SK-N-SH (cell line): ENCODE data around the gene ACTR8. TPM values are rescaled to one million over a fixed set of nuclear protein-coding genes. Genes with fewer than 3 reads are reported as not detected.

Experiments
- CTCF ChIA-PET: fragments of 300-600, 350-600 bp; formaldehyde crosslinking; extraction: SDS; loops from one replicate; lab custom pipeline; 2021; lab: Yijun Ruan, JAX
- POLR2A ChIA-PET: fragments of 350-600 bp; sonication (Branson Sonifier 250); formaldehyde crosslinking; extraction: SDS; loops from one replicate; lab custom pipeline; 2020; ENCODE audit warnings: antibody characterized with exemption, inconsistent platforms; lab: Yijun Ruan, JAX
- DNase-seq: peaks from one replicate; pipeline ENCODE4 v3.0.0; 2012
- H2AFZ ChIP-seq: fragments of 200-600 bp; sonication (generic); 2 replicates; pipeline ENCODE4 v1.8.1; 2016; ENCODE audit warnings: antibody characterized with exemption, mild to moderate bottlenecking, low read depth
- H3F3A ChIP-seq: fragments of 200-600 bp; sonication (generic); replicated peaks from 2 replicates; pipeline ENCODE3; 2016; ENCODE audit warnings: antibody characterized with exemption, mild to moderate bottlenecking; ENCODE audit not compliant: insufficient read depth
- H3K27ac ChIP-seq, 2 experiments: fragments of 200-500 bp in 1 of 2; fragments of 200-600 bp in 1 of 2; sonication (Bioruptor generic) in 1 of 2; sonication (generic), shearing (Covaris generic) in 1 of 2; 2 replicates each; pipeline versions ENCODE4 v1.5.1 to v1.6.1; 2014 to 2016; ENCODE audit warnings: low read depth in 2 of 2, inconsistent platforms in 1 of 2, low read length in 1 of 2, mild to moderate bottlenecking in 1 of 2, mixed read lengths in 1 of 2
- H3K27me3 ChIP-seq: fragments of 200-600 bp; sonication (generic), shearing (Covaris generic); 2 replicates; pipeline ENCODE4 v1.6.1; 2016; ENCODE audit warnings: mixed run types; ENCODE audit not compliant: insufficient read depth
- H3K36me3 ChIP-seq, 2 experiments: fragments of 200-500 bp in 1 of 2; fragments of 200-600 bp in 1 of 2; sonication (Bioruptor generic) in 1 of 2; sonication (generic) in 1 of 2; replicated peaks in 1 of 2; 2 replicates each; pipeline versions ENCODE3 to v1.5.1; 2014 to 2016; ENCODE audit warnings: low read length in 1 of 2, mild to moderate bottlenecking in 1 of 2; ENCODE audit not compliant: insufficient read depth in 2 of 2, control insufficient read depth in 1 of 2
- H3K4me1 ChIP-seq, 2 experiments: fragments of 200-500 bp in 1 of 2; fragments of 200-600 bp in 1 of 2; sonication (Bioruptor generic) in 1 of 2; sonication (generic), shearing (Covaris generic) in 1 of 2; 2 replicates each; pipeline versions ENCODE4 v1.5.1 to v1.6.1; 2014 to 2016; ENCODE audit warnings: low read depth in 1 of 2, low read length in 1 of 2, mixed run types in 1 of 2; ENCODE audit not compliant: insufficient read depth in 2 of 2, control insufficient read depth in 1 of 2
- H3K4me2 ChIP-seq: fragments of 200-600 bp; sonication (generic), shearing (Covaris generic); 2 replicates; pipeline ENCODE4 v1.6.1; 2017; ENCODE audit warnings: mixed run types
- H3K4me3 ChIP-seq, 2 experiments: fragments of 200-500 bp in 1 of 2; fragments of 200-600 bp in 1 of 2; sonication (Bioruptor generic) in 1 of 2; sonication (generic), shearing (Covaris generic) in 1 of 2; 2 replicates each; pipeline versions ENCODE4 v1.5.1 to v1.8.1; 2014 to 2016; ENCODE audit warnings: low read depth in 2 of 2, inconsistent platforms in 1 of 2, low read length in 1 of 2, mild to moderate bottlenecking in 1 of 2, mixed read lengths in 1 of 2, moderate library complexity in 1 of 2
- H3K79me2 ChIP-seq: fragments of 200-600 bp; sonication (generic); 2 replicates; pipeline ENCODE4 v1.8.1; 2017; ENCODE audit warnings: mild to moderate bottlenecking; ENCODE audit not compliant: insufficient read depth
- H3K9ac ChIP-seq: fragments of 200-600 bp; sonication (generic); 2 replicates; pipeline ENCODE4 v1.6.1; 2017; ENCODE audit warnings: mixed run types
- H3K9me2 ChIP-seq: fragments of 200-600 bp; sonication (generic); 2 replicates; pipeline ENCODE4 v1.6.1; 2017; ENCODE audit warnings: mixed run types
- H3K9me3 ChIP-seq: fragments of 200-600 bp; sonication (generic); 2 replicates; pipeline ENCODE4 v1.6.1; 2017; ENCODE audit warnings: mixed run types, mild to moderate bottlenecking, moderate library complexity
- H4K20me1 ChIP-seq: fragments of 200-600 bp; sonication (generic); 2 replicates; pipeline ENCODE4 v1.6.1; 2017; ENCODE audit warnings: mild to moderate bottlenecking, mixed run types; ENCODE audit not compliant: insufficient read depth
- ELF1 ChIP-seq: IDR thresholded peaks from 2 replicates; pipeline ENCODE4 v1.4.0; 2012
- EP300 ChIP-seq, 2 experiments: IDR thresholded peaks; 2 replicates each; pipeline versions ENCODE4 v1.4.0 to v1.6.1; 2012; ENCODE audit warnings: borderline replicate concordance in 1 of 2, low read depth in 1 of 2, low read length in 1 of 2
- FOSL2 ChIP-seq: IDR thresholded peaks from 2 replicates; pipeline ENCODE4 v1.4.0; 2012; ENCODE audit warnings: low read depth, mild to moderate bottlenecking, moderate library complexity, borderline replicate concordance
- GABPA ChIP-seq: IDR thresholded peaks from 2 replicates; pipeline ENCODE4 v1.4.0; 2012; ENCODE audit warnings: low read depth, mild to moderate bottlenecking
- IRF3 ChIP-seq: fragments of 150-350 bp; IDR thresholded peaks from 2 replicates; pipeline ENCODE4 v1.6.1; 2016; ENCODE audit warnings: mild to moderate bottlenecking, low read depth, low read length
- MAX ChIP-seq: IDR thresholded peaks from 2 replicates; pipeline ENCODE4 v1.4.0; 2012; ENCODE audit warnings: low read depth
- NFIC ChIP-seq: IDR thresholded peaks from 2 replicates; pipeline ENCODE4 v1.4.0; 2012; ENCODE audit warnings: borderline replicate concordance
- NRF1 ChIP-seq: IDR thresholded peaks from 2 replicates; pipeline ENCODE4 v1.6.1; 2012; ENCODE audit warnings: low read depth, mild to moderate bottlenecking, low read length
- RFX5 ChIP-seq: IDR thresholded peaks from 2 replicates; pipeline ENCODE4 v1.6.1; 2012; ENCODE audit warnings: mild to moderate bottlenecking, improper control_type of control experiment, low read length
- YY1 ChIP-seq: IDR thresholded peaks from 2 replicates; pipeline ENCODE4 v1.4.0; 2012; ENCODE audit warnings: low read depth, mild to moderate bottlenecking
- WGBS: methylation state at CpG from one replicate; pipeline ENCODE4 v1.1.6; 2017; ENCODE audit warnings: low lambda C conversion rate; 5-methylcytosine and 5-hydroxymethylcytosine counted together
- polyA plus RNA-seq, 3 experiments: library from polyadenylated mRNA; depleted of rRNA; stranded (reverse); fragments of >200 nt; gene quantifications; 2 replicates each; pipeline ENCODE4 v1.2.3, GENCODE V29; 2012
- TF ChIP-seq, protein P1 (sequence below): IDR thresholded peaks from 2 replicates; pipeline ENCODE4 v1.6.1; 2012; ENCODE audit warnings: mild to moderate bottlenecking, low read depth, low read length, moderate library complexity
- TF ChIP-seq, protein P2 (sequence below): fragments of 200-600 bp; sonication (generic); IDR thresholded peaks from 2 replicates; pipeline ENCODE4 v1.6.1; 2017; ENCODE audit warnings: antibody characterized with exemption, mild to moderate bottlenecking, moderate library complexity
- TF ChIP-seq, protein P3 (sequence below): IDR thresholded peaks from 2 replicates; pipeline ENCODE4 v1.4.0; 2012; ENCODE audit warnings: low read depth, borderline replicate concordance

Gene ACTR8
- polyA plus RNA-seq, 1 of the 3 experiments (the other 2 are of a cell fraction), result 17.7 TPM

DNA sequence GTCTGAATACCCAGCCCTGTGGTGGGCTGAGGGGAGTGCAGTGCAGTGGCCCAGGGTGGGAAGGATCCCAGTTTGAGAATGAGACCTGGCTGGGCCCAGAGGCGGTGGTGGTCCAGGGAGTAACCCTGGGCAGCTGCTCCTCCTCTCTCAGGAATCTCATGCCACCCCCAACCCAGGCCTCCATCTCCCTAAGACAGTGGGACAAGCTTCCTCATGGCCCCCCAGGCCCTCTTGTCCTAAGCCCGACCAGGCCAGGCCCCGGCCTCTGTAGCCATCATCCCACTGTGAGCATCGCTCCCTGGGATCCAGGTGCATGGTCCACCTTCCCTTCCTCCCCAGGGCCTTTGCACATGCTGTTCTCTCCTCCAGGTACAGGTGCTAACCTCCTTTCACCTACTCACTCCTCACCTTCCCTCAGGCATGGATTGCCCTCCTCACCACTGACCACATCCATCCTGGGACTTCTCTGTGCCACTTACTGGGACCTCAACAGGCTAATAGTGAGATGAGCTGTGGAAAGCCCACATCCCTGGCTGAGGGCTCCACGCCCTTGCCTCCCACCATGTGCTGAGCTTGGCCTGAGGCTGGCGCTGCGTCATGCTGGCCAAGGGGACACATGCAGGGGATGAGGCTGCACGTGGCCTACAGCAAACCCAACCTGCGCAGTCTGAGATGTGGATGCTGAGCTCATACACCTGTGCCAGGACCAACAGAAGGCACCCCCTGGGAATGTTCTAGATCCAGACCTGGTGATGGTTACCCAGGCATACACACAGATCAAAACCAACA is 45.7 kb downstream of the ACTR8 start (continued):
- TF ChIP-seq NRF1, result no peak
- no peak for TF ChIP-seq ELF1
- no peak for TF ChIP-seq NFIC
- no peak for TF ChIP-seq RFX5
- TF ChIP-seq, all 33 proteins: peak for 0

DNA sequence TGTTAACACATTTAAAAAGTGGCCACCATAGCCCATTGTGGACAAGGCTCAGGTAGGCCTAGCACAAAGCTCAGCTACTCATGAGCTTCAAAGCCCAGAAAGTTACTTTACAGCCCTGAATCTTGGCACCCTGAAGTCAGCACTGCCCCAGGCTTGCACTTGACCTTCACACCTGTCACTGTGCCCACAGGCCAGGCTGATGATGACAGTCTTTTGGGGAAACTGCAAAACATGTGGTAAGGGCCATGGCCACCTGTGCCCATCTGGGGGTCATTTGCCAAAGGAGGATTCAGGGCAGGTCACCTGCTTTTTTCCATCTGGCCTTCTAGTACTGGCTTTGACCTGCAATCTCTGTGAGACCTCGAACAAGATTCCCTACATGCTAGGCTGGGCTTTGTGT is 46.7 kb downstream of the ACTR8 start:
- no peaks in the 10 kb centered on the region for H3K36me3 ChIP-seq
- CTCF ChIA-PET, result no interaction called here
- no peaks in the 10 kb centered on the region for H3F3A ChIP-seq
- 43% methylated on average over 1 of the region's 1 CpG for WGBS
- H3K9me2 ChIP-seq, result no peaks in the 10 kb centered on the region
- no peak for TF ChIP-seq GABPA
- no peak for TF ChIP-seq NRF1
- TF ChIP-seq FOSL2, result no peak
- TF ChIP-seq, protein P1, sequence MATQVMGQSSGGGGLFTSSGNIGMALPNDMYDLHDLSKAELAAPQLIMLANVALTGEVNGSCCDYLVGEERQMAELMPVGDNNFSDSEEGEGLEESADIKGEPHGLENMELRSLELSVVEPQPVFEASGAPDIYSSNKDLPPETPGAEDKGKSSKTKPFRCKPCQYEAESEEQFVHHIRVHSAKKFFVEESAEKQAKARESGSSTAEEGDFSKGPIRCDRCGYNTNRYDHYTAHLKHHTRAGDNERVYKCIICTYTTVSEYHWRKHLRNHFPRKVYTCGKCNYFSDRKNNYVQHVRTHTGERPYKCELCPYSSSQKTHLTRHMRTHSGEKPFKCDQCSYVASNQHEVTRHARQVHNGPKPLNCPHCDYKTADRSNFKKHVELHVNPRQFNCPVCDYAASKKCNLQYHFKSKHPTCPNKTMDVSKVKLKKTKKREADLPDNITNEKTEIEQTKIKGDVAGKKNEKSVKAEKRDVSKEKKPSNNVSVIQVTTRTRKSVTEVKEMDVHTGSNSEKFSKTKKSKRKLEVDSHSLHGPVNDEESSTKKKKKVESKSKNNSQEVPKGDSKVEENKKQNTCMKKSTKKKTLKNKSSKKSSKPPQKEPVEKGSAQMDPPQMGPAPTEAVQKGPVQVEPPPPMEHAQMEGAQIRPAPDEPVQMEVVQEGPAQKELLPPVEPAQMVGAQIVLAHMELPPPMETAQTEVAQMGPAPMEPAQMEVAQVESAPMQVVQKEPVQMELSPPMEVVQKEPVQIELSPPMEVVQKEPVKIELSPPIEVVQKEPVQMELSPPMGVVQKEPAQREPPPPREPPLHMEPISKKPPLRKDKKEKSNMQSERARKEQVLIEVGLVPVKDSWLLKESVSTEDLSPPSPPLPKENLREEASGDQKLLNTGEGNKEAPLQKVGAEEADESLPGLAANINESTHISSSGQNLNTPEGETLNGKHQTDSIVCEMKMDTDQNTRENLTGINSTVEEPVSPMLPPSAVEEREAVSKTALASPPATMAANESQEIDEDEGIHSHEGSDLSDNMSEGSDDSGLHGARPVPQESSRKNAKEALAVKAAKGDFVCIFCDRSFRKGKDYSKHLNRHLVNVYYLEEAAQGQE, result no peak
- no peak for TF ChIP-seq MAX
- TF ChIP-seq, protein P2, sequence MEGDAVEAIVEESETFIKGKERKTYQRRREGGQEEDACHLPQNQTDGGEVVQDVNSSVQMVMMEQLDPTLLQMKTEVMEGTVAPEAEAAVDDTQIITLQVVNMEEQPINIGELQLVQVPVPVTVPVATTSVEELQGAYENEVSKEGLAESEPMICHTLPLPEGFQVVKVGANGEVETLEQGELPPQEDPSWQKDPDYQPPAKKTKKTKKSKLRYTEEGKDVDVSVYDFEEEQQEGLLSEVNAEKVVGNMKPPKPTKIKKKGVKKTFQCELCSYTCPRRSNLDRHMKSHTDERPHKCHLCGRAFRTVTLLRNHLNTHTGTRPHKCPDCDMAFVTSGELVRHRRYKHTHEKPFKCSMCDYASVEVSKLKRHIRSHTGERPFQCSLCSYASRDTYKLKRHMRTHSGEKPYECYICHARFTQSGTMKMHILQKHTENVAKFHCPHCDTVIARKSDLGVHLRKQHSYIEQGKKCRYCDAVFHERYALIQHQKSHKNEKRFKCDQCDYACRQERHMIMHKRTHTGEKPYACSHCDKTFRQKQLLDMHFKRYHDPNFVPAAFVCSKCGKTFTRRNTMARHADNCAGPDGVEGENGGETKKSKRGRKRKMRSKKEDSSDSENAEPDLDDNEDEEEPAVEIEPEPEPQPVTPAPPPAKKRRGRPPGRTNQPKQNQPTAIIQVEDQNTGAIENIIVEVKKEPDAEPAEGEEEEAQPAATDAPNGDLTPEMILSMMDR, result no peak
- TF ChIP-seq EP300 (IDR thresholded peaks at IDR 0.05; ENCODE audit: borderline replicate concordance in 1 of 2, low read depth in 1 of 2, low read length in 1 of 2), result no peak
- TF ChIP-seq, protein P3, sequence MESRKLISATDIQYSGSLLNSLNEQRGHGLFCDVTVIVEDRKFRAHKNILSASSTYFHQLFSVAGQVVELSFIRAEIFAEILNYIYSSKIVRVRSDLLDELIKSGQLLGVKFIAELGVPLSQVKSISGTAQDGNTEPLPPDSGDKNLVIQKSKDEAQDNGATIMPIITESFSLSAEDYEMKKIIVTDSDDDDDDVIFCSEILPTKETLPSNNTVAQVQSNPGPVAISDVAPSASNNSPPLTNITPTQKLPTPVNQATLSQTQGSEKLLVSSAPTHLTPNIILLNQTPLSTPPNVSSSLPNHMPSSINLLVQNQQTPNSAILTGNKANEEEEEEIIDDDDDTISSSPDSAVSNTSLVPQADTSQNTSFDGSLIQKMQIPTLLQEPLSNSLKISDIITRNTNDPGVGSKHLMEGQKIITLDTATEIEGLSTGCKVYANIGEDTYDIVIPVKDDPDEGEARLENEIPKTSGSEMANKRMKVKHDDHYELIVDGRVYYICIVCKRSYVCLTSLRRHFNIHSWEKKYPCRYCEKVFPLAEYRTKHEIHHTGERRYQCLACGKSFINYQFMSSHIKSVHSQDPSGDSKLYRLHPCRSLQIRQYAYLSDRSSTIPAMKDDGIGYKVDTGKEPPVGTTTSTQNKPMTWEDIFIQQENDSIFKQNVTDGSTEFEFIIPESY, result no peak
- no peak for TF ChIP-seq YY1
- no peak for TF ChIP-seq IRF3
- no peak overlapping the region for H3K27ac ChIP-seq
- H3K4me3 ChIP-seq, result no peak overlapping the region
- no peak overlapping the region for H3K9ac ChIP-seq
- no peaks in the 10 kb centered on the region for H4K20me1 ChIP-seq
- POLR2A ChIA-PET, result no interaction called here
- DNase-seq, result no peak
- H3K9me3 ChIP-seq, result no peaks in the 10 kb centered on the region
- H3K4me1 ChIP-seq, result peaks cover 0 to 7% of the 10 kb centered on the region in 2 experiments; a peak in 1 of 4 replicates
- H3K79me2 ChIP-seq, result no peaks in the 10 kb centered on the region
- no peaks in the 10 kb centered on the region for H3K27me3 ChIP-seq
- no peak overlapping the region for H2AFZ ChIP-seq
- H3K4me2 ChIP-seq, result no peak overlapping the region
